HL-60 (cell line): ENCODE results near the gene NKD2.

Experiments used
- DNase-seq, 2 experiments: peaks; one replicate each; pipeline ENCODE4 v3.0.0-alpha.2; 2010 to 2020; ENCODE audit warnings: low read depth in 1 of 2, low spot score in 1 of 2
- H3K27ac ChIP-seq: fragments of 250-450 bp; sonication (Bioruptor Pico); replicated peaks from 2 replicates; pipeline ENCODE4 v1.5.1; 2020; ENCODE audit warnings: mild to moderate bottlenecking, moderate library complexity
- H3K27me3 ChIP-seq: fragments of 250-450 bp; sonication (Bioruptor Pico); 2 replicates; pipeline ENCODE4 v1.5.1; 2021; ENCODE audit warnings: mild to moderate bottlenecking, moderate library complexity; ENCODE audit not compliant: insufficient read depth, poor library complexity, severe bottlenecking
- H3K4me3 ChIP-seq: replicated peaks from 2 replicates; pipeline ENCODE4 v1.5.1; 2011; ENCODE audit warnings: mild to moderate bottlenecking, control low read depth, low read length; ENCODE audit not compliant: insufficient read depth
- GABPA ChIP-seq: IDR thresholded peaks from 2 replicates; pipeline ENCODE4 v1.6.1; 2012; ENCODE audit warnings: low read depth
- POLR2AphosphoS5 ChIP-seq: IDR thresholded peaks from 2 replicates; pipeline ENCODE4 v1.6.1; 2012; ENCODE audit warnings: low read depth
- SPI1 ChIP-seq: IDR thresholded peaks from 2 replicates; pipeline ENCODE4 v1.6.1; 2012; ENCODE audit warnings: low read depth, mild to moderate bottlenecking, borderline replicate concordance
- TF ChIP-seq, protein P1 (sequence below): IDR thresholded peaks from one replicate; pipeline ENCODE4 v1.5.1; 2011; ENCODE audit warnings: low read length, control low read depth, inconsistent platforms; ENCODE audit not compliant: insufficient read depth
- TF ChIP-seq, protein P2 (sequence below): IDR thresholded peaks from 2 replicates; pipeline ENCODE4 v1.6.1; 2012; ENCODE audit warnings: low read depth; ENCODE audit not compliant: insufficient replicate concordance

Gene NKD2

DNA sequence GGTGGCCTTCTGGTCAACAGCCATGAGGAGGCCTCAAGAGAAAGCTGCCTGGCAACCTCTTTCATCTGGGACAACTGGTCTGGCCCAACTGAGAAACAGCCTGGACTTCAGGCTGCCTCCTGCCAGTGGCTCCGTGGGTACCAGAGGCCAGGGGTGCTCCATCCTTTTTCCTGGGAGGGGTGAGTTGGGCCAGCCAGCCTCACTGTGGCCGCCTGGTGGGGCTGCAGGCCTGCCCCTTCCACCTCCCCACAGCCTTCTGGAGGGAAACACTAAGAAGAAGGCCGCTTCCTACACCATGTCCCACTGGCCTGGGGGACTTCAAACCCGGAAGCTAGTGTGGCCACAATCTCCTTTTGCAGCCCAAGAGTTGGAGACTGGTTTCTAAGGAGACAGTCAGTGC is 13.8 kb upstream of the NKD2 start:
- no peak for DNase-seq
- peaks cover 9% of the 10 kb centered on the region for H3K27me3 ChIP-seq
- H3K4me3 ChIP-seq: no peak overlapping the region
- no peak overlapping the region for H3K27ac ChIP-seq
- TF ChIP-seq SPI1 (no peak), POLR2AphosphoS5 (no peak), GABPA (no peak)
- TF ChIP-seq, protein P1, sequence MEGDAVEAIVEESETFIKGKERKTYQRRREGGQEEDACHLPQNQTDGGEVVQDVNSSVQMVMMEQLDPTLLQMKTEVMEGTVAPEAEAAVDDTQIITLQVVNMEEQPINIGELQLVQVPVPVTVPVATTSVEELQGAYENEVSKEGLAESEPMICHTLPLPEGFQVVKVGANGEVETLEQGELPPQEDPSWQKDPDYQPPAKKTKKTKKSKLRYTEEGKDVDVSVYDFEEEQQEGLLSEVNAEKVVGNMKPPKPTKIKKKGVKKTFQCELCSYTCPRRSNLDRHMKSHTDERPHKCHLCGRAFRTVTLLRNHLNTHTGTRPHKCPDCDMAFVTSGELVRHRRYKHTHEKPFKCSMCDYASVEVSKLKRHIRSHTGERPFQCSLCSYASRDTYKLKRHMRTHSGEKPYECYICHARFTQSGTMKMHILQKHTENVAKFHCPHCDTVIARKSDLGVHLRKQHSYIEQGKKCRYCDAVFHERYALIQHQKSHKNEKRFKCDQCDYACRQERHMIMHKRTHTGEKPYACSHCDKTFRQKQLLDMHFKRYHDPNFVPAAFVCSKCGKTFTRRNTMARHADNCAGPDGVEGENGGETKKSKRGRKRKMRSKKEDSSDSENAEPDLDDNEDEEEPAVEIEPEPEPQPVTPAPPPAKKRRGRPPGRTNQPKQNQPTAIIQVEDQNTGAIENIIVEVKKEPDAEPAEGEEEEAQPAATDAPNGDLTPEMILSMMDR: no peak
- TF ChIP-seq, protein P2, sequence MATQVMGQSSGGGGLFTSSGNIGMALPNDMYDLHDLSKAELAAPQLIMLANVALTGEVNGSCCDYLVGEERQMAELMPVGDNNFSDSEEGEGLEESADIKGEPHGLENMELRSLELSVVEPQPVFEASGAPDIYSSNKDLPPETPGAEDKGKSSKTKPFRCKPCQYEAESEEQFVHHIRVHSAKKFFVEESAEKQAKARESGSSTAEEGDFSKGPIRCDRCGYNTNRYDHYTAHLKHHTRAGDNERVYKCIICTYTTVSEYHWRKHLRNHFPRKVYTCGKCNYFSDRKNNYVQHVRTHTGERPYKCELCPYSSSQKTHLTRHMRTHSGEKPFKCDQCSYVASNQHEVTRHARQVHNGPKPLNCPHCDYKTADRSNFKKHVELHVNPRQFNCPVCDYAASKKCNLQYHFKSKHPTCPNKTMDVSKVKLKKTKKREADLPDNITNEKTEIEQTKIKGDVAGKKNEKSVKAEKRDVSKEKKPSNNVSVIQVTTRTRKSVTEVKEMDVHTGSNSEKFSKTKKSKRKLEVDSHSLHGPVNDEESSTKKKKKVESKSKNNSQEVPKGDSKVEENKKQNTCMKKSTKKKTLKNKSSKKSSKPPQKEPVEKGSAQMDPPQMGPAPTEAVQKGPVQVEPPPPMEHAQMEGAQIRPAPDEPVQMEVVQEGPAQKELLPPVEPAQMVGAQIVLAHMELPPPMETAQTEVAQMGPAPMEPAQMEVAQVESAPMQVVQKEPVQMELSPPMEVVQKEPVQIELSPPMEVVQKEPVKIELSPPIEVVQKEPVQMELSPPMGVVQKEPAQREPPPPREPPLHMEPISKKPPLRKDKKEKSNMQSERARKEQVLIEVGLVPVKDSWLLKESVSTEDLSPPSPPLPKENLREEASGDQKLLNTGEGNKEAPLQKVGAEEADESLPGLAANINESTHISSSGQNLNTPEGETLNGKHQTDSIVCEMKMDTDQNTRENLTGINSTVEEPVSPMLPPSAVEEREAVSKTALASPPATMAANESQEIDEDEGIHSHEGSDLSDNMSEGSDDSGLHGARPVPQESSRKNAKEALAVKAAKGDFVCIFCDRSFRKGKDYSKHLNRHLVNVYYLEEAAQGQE: no peak

DNA sequence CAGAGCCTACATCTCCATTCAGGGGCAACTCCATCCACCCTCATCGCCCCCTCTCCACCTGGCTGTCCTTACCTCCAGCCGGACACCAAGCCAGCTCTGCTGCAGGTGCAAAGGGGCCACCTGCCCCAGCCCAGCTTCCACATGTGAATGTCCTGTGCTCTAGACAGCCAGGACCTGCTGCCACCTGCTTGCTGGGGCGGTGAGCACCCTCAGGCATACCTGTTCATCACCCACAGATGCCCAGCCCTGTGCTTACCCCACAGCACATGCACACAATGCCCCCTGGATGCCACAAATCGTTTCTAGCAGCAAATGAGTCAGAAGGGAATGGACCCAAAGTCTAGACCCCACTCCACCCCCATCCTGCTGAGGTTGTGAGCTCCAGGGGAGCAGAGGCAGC is 13.3 kb upstream of the NKD2 start:
- DNase-seq: no peak
- Histone ChIP-seq H3K4me3 (no peak overlapping the region), H3K27ac (no peak overlapping the region), H3K27me3 (peaks cover 7% of the 10 kb centered on the region)
- TF ChIP-seq, protein P2: no peak

DNA sequence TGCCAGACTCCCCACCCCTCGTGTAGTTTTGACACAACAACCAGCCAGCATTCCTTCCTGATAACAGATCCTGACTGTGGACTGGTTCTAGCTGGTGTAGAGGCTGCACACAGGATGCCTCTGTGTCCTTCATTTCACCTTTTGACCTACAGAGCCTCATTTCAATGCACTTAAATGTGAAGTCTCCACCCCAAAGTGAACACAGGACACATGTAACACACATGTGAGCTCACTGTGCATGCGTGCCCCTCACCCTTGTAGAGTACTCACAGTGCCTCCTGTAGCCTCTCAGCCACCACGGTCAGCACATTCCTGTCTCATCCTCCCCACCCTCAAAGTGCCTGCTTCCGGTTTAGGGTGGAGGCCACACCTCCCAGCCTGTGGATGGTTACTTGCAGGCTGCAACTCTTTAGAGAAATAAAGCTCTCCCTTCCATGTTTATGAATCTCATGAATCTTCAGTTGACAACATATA is 11.6 kb upstream of the NKD2 start:
- DNase-seq: no peak
- Histone ChIP-seq H3K27me3 (peaks cover 4% of the 10 kb centered on the region), H3K27ac (no peak overlapping the region), H3K4me3 (no peak overlapping the region)
- TF ChIP-seq, protein P1: no peak
- no peak for TF ChIP-seq SPI1
- TF ChIP-seq GABPA: no peak
- TF ChIP-seq POLR2AphosphoS5: no peak
- TF ChIP-seq, protein P2: no peak

DNA sequence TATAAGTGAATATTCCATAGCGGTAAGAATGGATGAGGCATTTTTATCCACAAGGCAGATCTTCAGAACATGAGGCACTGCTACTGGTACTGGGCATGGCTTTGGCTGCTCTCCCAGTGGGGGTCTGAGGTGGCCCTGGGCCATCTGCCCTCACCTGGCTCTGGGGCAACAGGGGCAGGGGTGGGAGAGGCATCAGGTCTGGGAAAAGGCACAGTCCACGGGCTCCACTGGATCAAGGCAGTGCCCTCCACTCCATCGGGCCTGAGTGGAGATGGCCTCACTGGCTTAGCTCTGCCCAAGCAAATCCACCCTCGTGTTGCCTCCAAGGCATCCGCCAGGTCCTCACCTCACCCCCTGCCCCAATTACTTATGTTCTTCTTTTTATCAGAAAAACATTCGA is 10.9 kb upstream of the NKD2 start:
- no peak for DNase-seq
- H3K27ac ChIP-seq: no peak overlapping the region
- H3K4me3 ChIP-seq: no peak overlapping the region
- peaks cover 4% of the 10 kb centered on the region for H3K27me3 ChIP-seq
- TF ChIP-seq, protein P1: no peak
- TF ChIP-seq SPI1 (no peak), GABPA (no peak), POLR2AphosphoS5 (no peak)
- TF ChIP-seq, protein P2: no peak
